ENCODE measurements around the gene NTMT2.
"Not testable (repeated sequence)": the region's sequence is repeated elsewhere in the genome, so short reads cannot be mapped to it uniquely, and the experiment has no call there.

Gene NTMT2

GRCh38 chr1:170145770-170146676 is at the start of gene NTMT2:
TSS of gene NTMT2 (plus strand) at chr1:170145959. CDS start at chr1:170146108, 149 bp downstream.
- TF ChIP-seq CTCF (IDR thresholded peaks at IDR 0.05; ENCODE audit: low read depth, low read length), result no peak
- no peak for DNase-seq
- Histone ChIP-seq H3K4me3 (ENCODE audit: low read depth, low read length) (no peak within 1 kb of the TSS), H3K27ac (no peak within 1 kb of the TSS), H3K36me3 (no peaks in the 10 kb centered on the region), H3K9me3 (ENCODE audit: severe bottlenecking) (no peaks in the 10 kb centered on the region), H3K27me3 (ENCODE audit: insufficient read depth, low read depth, severe bottlenecking) (no peaks in the 10 kb centered on the region)

GRCh38 chr1:170095976-170096748 is 49.6 kb upstream of the NTMT2 start:
- no peak for TF ChIP-seq CTCF (IDR thresholded peaks at IDR 0.05; ENCODE audit: low read depth, low read length)
- H3K27ac ChIP-seq, result no peak overlapping the region
- no peak for DNase-seq
- no peaks in the 10 kb centered on the region for H3K9me3 ChIP-seq (ENCODE audit: severe bottlenecking)
- H3K4me3 ChIP-seq (ENCODE audit: low read depth, low read length), result no peak overlapping the region
- no peaks in the 10 kb centered on the region for H3K36me3 ChIP-seq
- no peaks in the 10 kb centered on the region for H3K27me3 ChIP-seq (ENCODE audit: insufficient read depth, low read depth, severe bottlenecking)

- H3K27ac ChIP-seq, result no peak overlapping the region
- H3K4me3 ChIP-seq (ENCODE audit: low read depth, low read length), result no peak overlapping the region
- DNase-seq, result no peak
- TF ChIP-seq CTCF (IDR thresholded peaks at IDR 0.05; ENCODE audit: low read depth, low read length), result no peak
- H3K36me3 ChIP-seq, result no peaks in the 10 kb centered on the region
- no peaks in the 10 kb centered on the region for H3K27me3 ChIP-seq (ENCODE audit: insufficient read depth, low read depth, severe bottlenecking)
- H3K9me3 ChIP-seq (ENCODE audit: severe bottlenecking), result no peaks in the 10 kb centered on the region
Measured at GRCh38 chr1:170096806-170097340, 48.9 kb upstream of the NTMT2 start.

- Histone ChIP-seq H3K9me3 (ENCODE audit: severe bottlenecking) (no peaks in the 10 kb centered on the region), H3K27me3 (ENCODE audit: insufficient read depth, low read depth, severe bottlenecking) (no peaks in the 10 kb centered on the region), H3K36me3 (no peaks in the 10 kb centered on the region), H3K27ac (no peak overlapping the region), H3K4me3 (ENCODE audit: low read depth, low read length) (no peak overlapping the region)
- TF ChIP-seq CTCF (IDR thresholded peaks at IDR 0.05; ENCODE audit: low read depth, low read length), result no peak
- DNase-seq, result no peak
Measured at GRCh38 chr1:170097449-170097948, 48.3 kb upstream of the NTMT2 start.

- H3K4me3 ChIP-seq (ENCODE audit: low read depth, low read length); DNase-seq; H3K27me3 ChIP-seq (ENCODE audit: insufficient read depth, low read depth, severe bottlenecking); H3K27ac ChIP-seq; H3K36me3 ChIP-seq; H3K9me3 ChIP-seq (ENCODE audit: severe bottlenecking): not testable (repeated sequence)
Measured at GRCh38 chr1:170113140-170113539, 32.6 kb upstream of the NTMT2 start.

- H3K27me3 ChIP-seq (ENCODE audit: insufficient read depth, low read depth, severe bottlenecking), result no peaks in the 10 kb centered on the region
- no peak for TF ChIP-seq CTCF (IDR thresholded peaks at IDR 0.05; ENCODE audit: low read depth, low read length)
- no peak for DNase-seq
- no peaks in the 10 kb centered on the region for H3K36me3 ChIP-seq
- H3K9me3 ChIP-seq (ENCODE audit: severe bottlenecking), result no peaks in the 10 kb centered on the region
- no peak overlapping the region for H3K27ac ChIP-seq
- H3K4me3 ChIP-seq (ENCODE audit: low read depth, low read length), result no peak overlapping the region
Measured at GRCh38 chr1:170114906-170115305, 30.9 kb upstream of the NTMT2 start.
